NOMO-1 treated with DMSO at 0.1 percent for 48 hours (cell line): Measurements from ENCODE around the gene FNDC3B.

Experiments used
- DNase-seq: peaks from one replicate; lab custom pipeline; 2025; ENCODE audit not compliant: unreplicated experiment; lab: John Stamatoyannopoulos, UW

The FNDC3B gene

GRCh38 chr3:172379372-172379771 lies 340.0 kb downstream of the FNDC3B start:
- DNase-seq, result no peak

- no peak for DNase-seq
These were observed 341.3 kb downstream of the FNDC3B start for GRCh38 chr3:172380632-172381031.

- DNase-seq, result no peak
These were observed 344.0 kb downstream of the FNDC3B start for GRCh38 chr3:172383306-172383796.

- DNase-seq, result no peak
These were observed 345.5 kb downstream of the FNDC3B start for GRCh38 chr3:172384836-172385235.

GRCh38 chr3:172387728-172388127 lies 348.4 kb downstream of the FNDC3B start:
- DNase-seq, result no peak

GRCh38 chr3:172388412-172389078 lies 349.2 kb downstream of the FNDC3B start:
- DNase-seq, result no peak

GRCh38 chr3:172390792-172391191 lies 351.4 kb downstream of the FNDC3B start:
- no peak for DNase-seq

- DNase-seq, result no peak
These were observed 352.4 kb downstream of the FNDC3B start for GRCh38 chr3:172391592-172392302.

GRCh38 chr3:172394692-172395091 lies 355.3 kb downstream of the FNDC3B start:
- DNase-seq, result no peak

GRCh38 chr3:172396400-172396799 lies 357.0 kb downstream of the FNDC3B start:
- no peak for DNase-seq

GRCh38 chr3:172397716-172398405 lies 358.5 kb downstream of the FNDC3B start:
- DNase-seq, result no peak

- DNase-seq, result no peak
These were observed 359.1 kb downstream of the FNDC3B start for GRCh38 chr3:172398484-172398883.

- DNase-seq, result no peak
These were observed 362.7 kb downstream of the FNDC3B start for GRCh38 chr3:172402090-172402489.

GRCh38 chr3:172402892-172403643 lies 363.7 kb downstream of the FNDC3B start:
- no peak for DNase-seq

GRCh38 chr3:172404237-172404962 lies 365.0 kb downstream of the FNDC3B start:
- no peak for DNase-seq

GRCh38 chr3:172405914-172406313 lies 366.5 kb downstream of the FNDC3B start:
- no peak for DNase-seq

- no peak for DNase-seq
These were observed 368.5 kb downstream of the FNDC3B start for GRCh38 chr3:172407872-172408271.

GRCh38 chr3:172410702-172411477 lies 371.5 kb downstream of the FNDC3B start:
- no peak for DNase-seq

- no peak for DNase-seq
These were observed 372.1 kb downstream of the FNDC3B start for GRCh38 chr3:172411478-172411947.

GRCh38 chr3:172415323-172415722 lies 375.9 kb downstream of the FNDC3B start:
- no peak for DNase-seq
